ENCODE data around the gene C6orf141.

The C6orf141 gene

DNA sequence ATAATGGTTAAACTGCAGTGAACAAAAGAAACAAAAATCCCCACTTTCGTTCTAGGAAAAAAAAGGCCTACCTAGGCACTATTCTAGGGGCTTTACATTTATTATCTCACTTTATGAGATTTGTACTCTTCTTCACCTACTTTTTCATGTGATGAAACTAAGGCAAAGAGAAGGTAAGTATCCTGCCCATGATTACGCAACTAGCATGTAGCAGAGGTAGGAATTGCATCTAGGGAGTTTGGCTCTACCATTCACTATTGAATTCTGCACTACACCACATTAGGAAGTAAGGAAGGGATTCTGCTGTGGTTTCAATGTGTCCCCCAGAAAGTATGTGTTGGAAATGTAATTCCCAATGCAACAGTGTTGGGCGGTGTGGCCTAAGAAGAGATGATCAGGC, 11.4 kb upstream of the C6orf141 start:
- Histone ChIP-seq H3K79me2 (ENCODE audit: insufficient read depth, low read length) (no peaks in the 10 kb centered on the region), H3K27ac (ENCODE audit: low read depth, low read length) (no peak overlapping the region), H3K27me3 (ENCODE audit: low read length) (peaks cover 5% of the 10 kb centered on the region; the same call in 1 of the 2 replicates), H3K9ac (ENCODE audit: low read length) (no peak overlapping the region), H2AFZ (ENCODE audit: low read depth, low read length, severe bottlenecking) (no peak overlapping the region), H3K9me2 (replicated peaks; ENCODE audit: insufficient read depth, low read length) (no peaks in the 10 kb centered on the region), H3K4me2 (ENCODE audit: low read depth, low read length, poor library complexity, severe bottlenecking) (no peak overlapping the region), H3K36me3 (ENCODE audit: low read length) (no peaks in the 10 kb centered on the region), H3F3A (ENCODE audit: insufficient read depth) (no peaks in the 10 kb centered on the region), H3K4me3 (ENCODE audit: insufficient read depth, low read length, poor library complexity, severe bottlenecking) (no peak overlapping the region), H4K20me1 (ENCODE audit: low read depth, low read length) (no peaks in the 10 kb centered on the region), H3K9me3 (ENCODE audit: insufficient read depth, low read length) (no peaks in the 10 kb centered on the region)
- no peak for TF ChIP-seq EZH2phosphoT487 (conservative IDR thresholded peaks at IDR 0.05; ENCODE audit: low read length)
- TF ChIP-seq, protein P1, sequence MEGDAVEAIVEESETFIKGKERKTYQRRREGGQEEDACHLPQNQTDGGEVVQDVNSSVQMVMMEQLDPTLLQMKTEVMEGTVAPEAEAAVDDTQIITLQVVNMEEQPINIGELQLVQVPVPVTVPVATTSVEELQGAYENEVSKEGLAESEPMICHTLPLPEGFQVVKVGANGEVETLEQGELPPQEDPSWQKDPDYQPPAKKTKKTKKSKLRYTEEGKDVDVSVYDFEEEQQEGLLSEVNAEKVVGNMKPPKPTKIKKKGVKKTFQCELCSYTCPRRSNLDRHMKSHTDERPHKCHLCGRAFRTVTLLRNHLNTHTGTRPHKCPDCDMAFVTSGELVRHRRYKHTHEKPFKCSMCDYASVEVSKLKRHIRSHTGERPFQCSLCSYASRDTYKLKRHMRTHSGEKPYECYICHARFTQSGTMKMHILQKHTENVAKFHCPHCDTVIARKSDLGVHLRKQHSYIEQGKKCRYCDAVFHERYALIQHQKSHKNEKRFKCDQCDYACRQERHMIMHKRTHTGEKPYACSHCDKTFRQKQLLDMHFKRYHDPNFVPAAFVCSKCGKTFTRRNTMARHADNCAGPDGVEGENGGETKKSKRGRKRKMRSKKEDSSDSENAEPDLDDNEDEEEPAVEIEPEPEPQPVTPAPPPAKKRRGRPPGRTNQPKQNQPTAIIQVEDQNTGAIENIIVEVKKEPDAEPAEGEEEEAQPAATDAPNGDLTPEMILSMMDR (IDR thresholded peaks at IDR 0.05; ENCODE audit: insufficient read depth, low read length, poor library complexity, severe bottlenecking) = no peak

DNA sequence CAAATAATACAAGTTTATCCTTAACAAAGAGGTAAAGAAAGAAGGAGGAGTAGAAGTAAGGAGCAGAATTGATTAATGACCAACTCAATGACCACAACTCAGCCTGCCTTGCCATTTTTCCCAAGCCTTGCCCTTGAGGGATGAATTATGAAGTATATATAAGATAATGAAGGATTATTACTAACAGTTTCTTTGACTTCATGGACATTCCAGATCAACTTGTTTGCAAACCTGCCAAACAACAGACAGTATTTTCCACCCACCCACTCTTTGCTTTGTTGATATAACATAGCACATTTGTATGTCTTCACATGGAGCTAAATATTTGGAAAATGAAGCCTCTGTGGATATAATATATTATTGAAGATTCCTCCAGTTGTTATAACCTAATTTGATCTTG, 9.9 kb upstream of the C6orf141 start:
- H3K27ac ChIP-seq (ENCODE audit: low read depth, low read length) = no peak overlapping the region
- H3K9me2 ChIP-seq (replicated peaks; ENCODE audit: insufficient read depth, low read length) = no peaks in the 10 kb centered on the region
- H3K9ac ChIP-seq (ENCODE audit: low read length) = no peak overlapping the region
- H4K20me1 ChIP-seq (ENCODE audit: low read depth, low read length) = no peaks in the 10 kb centered on the region
- no peaks in the 10 kb centered on the region for H3K79me2 ChIP-seq (ENCODE audit: insufficient read depth, low read length)
- no peaks in the 10 kb centered on the region for H3K36me3 ChIP-seq (ENCODE audit: low read length)
- no peak overlapping the region for H3K4me3 ChIP-seq (ENCODE audit: insufficient read depth, low read length, poor library complexity, severe bottlenecking)
- H3K4me2 ChIP-seq (ENCODE audit: low read depth, low read length, poor library complexity, severe bottlenecking) = no peak overlapping the region
- TF ChIP-seq EZH2phosphoT487 (conservative IDR thresholded peaks at IDR 0.05; ENCODE audit: low read length) = no peak
- TF ChIP-seq, protein P1 (IDR thresholded peaks at IDR 0.05; ENCODE audit: insufficient read depth, low read length, poor library complexity, severe bottlenecking) = no peak
- H3K27me3 ChIP-seq (ENCODE audit: low read length) = peaks cover 5% of the 10 kb centered on the region; the same call in 1 of the 2 replicates
- no peak overlapping the region for H2AFZ ChIP-seq (ENCODE audit: low read depth, low read length, severe bottlenecking)
- H3F3A ChIP-seq (ENCODE audit: insufficient read depth) = no peaks in the 10 kb centered on the region
- no peaks in the 10 kb centered on the region for H3K9me3 ChIP-seq (ENCODE audit: insufficient read depth, low read length)

DNA sequence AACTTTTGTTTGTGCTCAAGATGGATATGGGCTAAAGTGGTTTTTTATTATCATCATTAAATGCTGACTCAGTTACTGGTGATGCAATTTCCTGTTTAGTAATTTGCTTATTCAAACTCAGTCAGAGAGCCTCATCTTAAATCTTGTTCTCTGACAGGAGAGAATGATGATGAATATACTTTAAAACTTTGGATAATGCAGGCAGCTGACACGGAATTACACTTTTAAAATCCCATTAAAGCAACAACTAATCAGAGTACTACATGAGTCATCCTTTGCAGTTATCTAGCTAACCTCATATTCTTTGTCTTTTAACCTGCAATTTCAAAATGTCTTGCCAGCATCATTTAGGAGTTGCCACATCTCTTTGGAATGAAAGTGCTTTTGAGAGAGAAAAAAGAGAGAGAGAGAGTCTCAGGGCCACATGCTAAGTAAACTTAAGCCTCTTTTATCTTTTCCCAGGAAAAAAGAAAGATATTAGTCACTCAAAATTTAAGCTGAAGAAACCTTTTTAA, 9.2 kb upstream of the C6orf141 start:
- no peak overlapping the region for H3K9ac ChIP-seq (ENCODE audit: low read length)
- no peaks in the 10 kb centered on the region for H3K36me3 ChIP-seq (ENCODE audit: low read length)
- peaks cover 5% of the 10 kb centered on the region; the same call in 1 of the 2 replicates for H3K27me3 ChIP-seq (ENCODE audit: low read length)
- H3F3A ChIP-seq (ENCODE audit: insufficient read depth) = no peaks in the 10 kb centered on the region
- no peaks in the 10 kb centered on the region for H3K79me2 ChIP-seq (ENCODE audit: insufficient read depth, low read length)
- H4K20me1 ChIP-seq (ENCODE audit: low read depth, low read length) = no peaks in the 10 kb centered on the region
- H3K27ac ChIP-seq (ENCODE audit: low read depth, low read length) = no peak overlapping the region
- no peaks in the 10 kb centered on the region for H3K9me2 ChIP-seq (replicated peaks; ENCODE audit: insufficient read depth, low read length)
- no peak overlapping the region for H3K4me2 ChIP-seq (ENCODE audit: low read depth, low read length, poor library complexity, severe bottlenecking)
- H3K9me3 ChIP-seq (ENCODE audit: insufficient read depth, low read length) = no peaks in the 10 kb centered on the region
- TF ChIP-seq EZH2phosphoT487 (conservative IDR thresholded peaks at IDR 0.05; ENCODE audit: low read length) = no peak
- TF ChIP-seq, protein P1 (IDR thresholded peaks at IDR 0.05; ENCODE audit: insufficient read depth, low read length, poor library complexity, severe bottlenecking) = no peak
- no peak overlapping the region for H2AFZ ChIP-seq (ENCODE audit: low read depth, low read length, severe bottlenecking)
- H3K4me3 ChIP-seq (ENCODE audit: insufficient read depth, low read length, poor library complexity, severe bottlenecking) = no peak overlapping the region
